HUES6 (cell line): ENCODE results near the gene ABCA13.

Source experiments
- H3K27ac ChIP-seq: 2 replicates; pipeline ENCODE4 v1.7.0; 2013; ENCODE audit warnings: low read depth, mild to moderate bottlenecking, low read length, inconsistent platforms
- H3K27me3 ChIP-seq: 2 replicates; pipeline ENCODE4 v1.6.1; 2013; ENCODE audit warnings: low read length; ENCODE audit not compliant: control insufficient read depth, insufficient read depth
- H3K36me3 ChIP-seq: 2 replicates; pipeline ENCODE4 v1.6.1; 2013; ENCODE audit warnings: low read length; ENCODE audit not compliant: control insufficient read depth, insufficient read depth
- H3K4me1 ChIP-seq: 2 replicates; pipeline ENCODE4 v1.6.1; 2013; ENCODE audit warnings: low read length; ENCODE audit not compliant: control insufficient read depth, insufficient read depth
- H3K4me3 ChIP-seq: 2 replicates; pipeline ENCODE4 v1.5.1; 2013; ENCODE audit warnings: low read depth, low read length
- H3K9ac ChIP-seq: one replicate; pipeline ENCODE4 v1.6.1; 2013; ENCODE audit warnings: mild to moderate bottlenecking, low read length
- H3K9me3 ChIP-seq: 2 replicates; pipeline ENCODE4 v1.6.1; 2013; ENCODE audit warnings: low read depth, low read length; ENCODE audit not compliant: control insufficient read depth, insufficient read depth

The ABCA13 gene

DNA sequence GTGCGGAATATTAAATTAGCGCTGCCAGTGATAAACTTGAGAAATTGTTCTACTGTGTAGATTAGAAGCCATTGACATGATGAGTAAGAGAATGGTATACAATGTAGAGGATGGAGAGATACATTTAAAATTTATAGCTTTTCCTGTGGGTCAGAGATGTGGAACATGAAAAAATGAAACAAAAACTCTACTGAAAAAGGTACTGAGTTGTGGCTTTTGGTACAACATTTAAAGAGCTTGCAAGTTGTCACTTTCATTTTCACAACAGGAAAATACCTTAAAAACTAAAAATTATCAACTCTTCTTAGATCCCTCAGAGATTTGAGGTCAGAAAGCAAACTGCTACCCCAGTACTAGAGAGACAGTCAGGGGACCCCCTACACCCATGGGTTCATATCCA is 404.3 kb downstream of the ABCA13 start:
- no peaks in the 10 kb centered on the region for H3K27me3 ChIP-seq
- no peak overlapping the region for H3K4me3 ChIP-seq
- H3K4me1 ChIP-seq: no peaks in the 10 kb centered on the region
- no peak overlapping the region for H3K27ac ChIP-seq
- peaks cover 11% of the 10 kb centered on the region; the same call in 1 of the 2 replicates for H3K9me3 ChIP-seq
- H3K36me3 ChIP-seq: no peaks in the 10 kb centered on the region
- no peak overlapping the region for H3K9ac ChIP-seq

DNA sequence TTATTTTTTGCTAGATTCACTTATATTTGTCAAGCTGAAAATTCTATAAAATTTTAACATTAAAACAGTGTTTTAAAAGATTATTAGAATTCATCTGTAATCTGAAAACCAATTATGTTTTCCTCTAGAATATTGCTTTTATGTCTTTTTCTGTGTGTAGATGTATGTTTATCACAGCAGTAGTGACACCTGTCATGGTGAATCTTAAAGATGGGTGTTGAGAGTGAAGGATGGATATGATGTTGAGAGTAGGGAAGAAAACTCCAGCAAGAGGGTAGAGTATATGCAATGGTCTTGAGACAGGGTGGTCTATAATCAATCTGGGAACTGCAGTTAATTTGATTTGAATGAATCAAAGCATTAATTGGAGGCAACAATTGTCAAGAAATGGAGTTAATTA is 416.2 kb downstream of the ABCA13 start:
- Histone ChIP-seq H3K27me3 (no peaks in the 10 kb centered on the region), H3K36me3 (no peaks in the 10 kb centered on the region), H3K9ac (no peak overlapping the region), H3K4me1 (no peaks in the 10 kb centered on the region), H3K4me3 (no peak overlapping the region), H3K27ac (no peak overlapping the region), H3K9me3 (no peaks in the 10 kb centered on the region)

DNA sequence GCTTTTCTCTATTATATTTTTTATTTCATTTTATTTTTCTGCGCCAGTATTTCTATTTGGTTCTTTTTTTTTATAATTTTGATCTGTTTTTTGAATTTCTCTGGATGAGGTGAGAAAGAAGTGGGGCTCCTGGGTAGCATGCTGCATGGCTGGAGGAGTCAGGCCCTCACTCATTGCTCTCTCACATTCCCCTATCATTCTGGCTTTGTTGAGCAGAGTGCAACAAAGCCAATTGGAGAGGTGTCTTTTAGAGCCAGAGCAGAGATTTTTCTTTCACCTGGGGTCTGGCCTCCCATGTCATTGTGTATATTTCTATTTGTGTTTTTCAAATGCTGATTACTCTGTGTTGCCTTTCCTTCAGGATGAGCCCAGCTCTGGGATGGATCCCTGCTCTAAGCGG is 423.1 kb downstream of the ABCA13 start:
- Histone ChIP-seq H3K27ac (no peak overlapping the region), H3K4me1 (no peaks in the 10 kb centered on the region), H3K27me3 (no peaks in the 10 kb centered on the region), H3K36me3 (no peaks in the 10 kb centered on the region), H3K4me3 (no peak overlapping the region), H3K9me3 (no peaks in the 10 kb centered on the region), H3K9ac (no peak overlapping the region)

DNA sequence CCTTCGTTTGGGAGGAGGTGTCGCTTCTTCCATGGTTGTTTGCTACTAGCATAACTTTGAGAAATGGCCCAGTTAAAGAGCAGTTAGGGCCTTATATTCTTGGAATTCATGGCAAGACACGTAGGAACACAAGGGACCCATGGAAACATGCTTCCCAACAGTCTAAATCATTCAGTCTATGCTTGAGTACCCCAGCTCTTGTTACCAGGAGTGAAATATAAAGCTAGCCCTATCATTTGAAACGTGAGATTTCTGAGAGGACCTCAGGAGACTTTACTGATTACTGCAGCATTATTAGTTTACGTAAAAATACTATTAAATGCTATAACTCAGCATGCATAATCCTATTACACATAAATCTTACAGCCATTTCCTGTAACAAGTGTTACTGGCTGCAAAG is 424.5 kb downstream of the ABCA13 start:
- H3K4me1 ChIP-seq: no peaks in the 10 kb centered on the region
- no peaks in the 10 kb centered on the region for H3K9me3 ChIP-seq
- H3K27ac ChIP-seq: no peak overlapping the region
- no peaks in the 10 kb centered on the region for H3K27me3 ChIP-seq
- no peaks in the 10 kb centered on the region for H3K36me3 ChIP-seq
- no peak overlapping the region for H3K4me3 ChIP-seq
- no peak overlapping the region for H3K9ac ChIP-seq

DNA sequence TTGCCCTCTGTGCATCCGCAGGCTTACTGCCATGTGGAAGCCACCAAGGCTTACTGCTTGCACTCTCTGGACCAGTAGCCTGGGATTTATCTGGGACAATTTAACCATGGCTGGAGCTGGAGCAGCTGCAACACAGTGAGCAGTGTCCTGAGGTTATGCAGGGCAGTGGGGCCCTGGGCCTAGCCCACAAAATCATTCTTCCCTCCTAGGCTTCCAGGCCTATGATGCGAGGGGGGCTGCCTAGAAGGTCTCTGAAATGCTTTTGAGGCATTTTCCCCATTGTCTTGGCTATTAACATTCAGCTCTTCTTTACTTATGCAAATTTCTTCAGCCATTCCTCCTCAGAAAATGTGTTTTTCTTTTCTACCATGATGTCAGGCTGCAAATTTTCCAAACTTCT is 439.4 kb downstream of the ABCA13 start:
- Histone ChIP-seq H3K27ac (no peak overlapping the region), H3K4me1 (no peaks in the 10 kb centered on the region), H3K36me3 (no peaks in the 10 kb centered on the region), H3K4me3 (no peak overlapping the region), H3K27me3 (no peaks in the 10 kb centered on the region), H3K9me3 (peaks cover 4% of the 10 kb centered on the region; the same call in 1 of the 2 replicates), H3K9ac (no peak overlapping the region)

DNA sequence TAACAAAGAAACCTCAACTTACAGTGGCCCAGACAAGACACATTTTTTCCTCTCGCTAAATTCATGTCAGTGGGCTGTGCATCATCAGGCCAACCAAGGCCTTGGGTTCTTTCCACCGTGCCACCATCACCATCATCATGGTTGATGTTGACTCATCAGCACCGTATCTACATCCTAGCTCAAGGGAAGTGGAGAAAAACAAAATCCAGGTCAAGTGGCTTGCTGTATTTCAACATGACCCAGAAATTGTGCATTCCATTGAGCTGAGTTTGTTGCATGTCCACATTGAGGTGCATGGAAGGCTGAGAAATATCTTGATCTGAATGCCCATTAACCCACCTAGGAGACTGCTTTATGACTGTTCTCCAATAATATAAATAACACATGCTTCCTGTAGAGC is 440.7 kb downstream of the ABCA13 start:
- peaks cover 4% of the 10 kb centered on the region; the same call in 1 of the 2 replicates for H3K9me3 ChIP-seq
- H3K27me3 ChIP-seq: no peaks in the 10 kb centered on the region
- H3K27ac ChIP-seq: no peak overlapping the region
- no peak overlapping the region for H3K4me3 ChIP-seq
- no peaks in the 10 kb centered on the region for H3K4me1 ChIP-seq
- H3K9ac ChIP-seq: no peak overlapping the region
- H3K36me3 ChIP-seq: no peaks in the 10 kb centered on the region

DNA sequence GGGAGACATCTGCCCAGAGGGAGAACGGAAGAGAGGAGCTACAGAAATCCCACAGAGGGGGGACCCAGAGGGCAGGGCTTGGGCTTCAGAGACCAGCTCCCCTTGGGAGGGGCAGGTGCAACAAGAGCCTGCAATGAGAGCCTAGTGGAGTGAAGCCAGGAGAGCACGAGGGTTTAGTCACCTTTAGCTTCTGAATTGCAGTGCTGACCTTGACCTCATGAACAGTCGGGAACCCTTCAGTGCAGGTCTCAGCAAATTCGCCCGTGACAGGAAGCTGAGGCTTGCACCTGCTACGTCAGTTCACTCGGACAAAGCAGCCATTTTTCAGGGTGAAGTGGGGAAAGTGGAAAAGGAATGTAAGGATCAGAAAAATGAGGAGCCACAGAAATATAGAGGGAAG is 446.2 kb downstream of the ABCA13 start:
- no peak overlapping the region for H3K4me3 ChIP-seq
- no peaks in the 10 kb centered on the region for H3K4me1 ChIP-seq
- H3K27me3 ChIP-seq: no peaks in the 10 kb centered on the region
- no peak overlapping the region for H3K27ac ChIP-seq
- H3K36me3 ChIP-seq: no peaks in the 10 kb centered on the region
- H3K9ac ChIP-seq: no peak overlapping the region
- no peaks in the 10 kb centered on the region for H3K9me3 ChIP-seq

DNA sequence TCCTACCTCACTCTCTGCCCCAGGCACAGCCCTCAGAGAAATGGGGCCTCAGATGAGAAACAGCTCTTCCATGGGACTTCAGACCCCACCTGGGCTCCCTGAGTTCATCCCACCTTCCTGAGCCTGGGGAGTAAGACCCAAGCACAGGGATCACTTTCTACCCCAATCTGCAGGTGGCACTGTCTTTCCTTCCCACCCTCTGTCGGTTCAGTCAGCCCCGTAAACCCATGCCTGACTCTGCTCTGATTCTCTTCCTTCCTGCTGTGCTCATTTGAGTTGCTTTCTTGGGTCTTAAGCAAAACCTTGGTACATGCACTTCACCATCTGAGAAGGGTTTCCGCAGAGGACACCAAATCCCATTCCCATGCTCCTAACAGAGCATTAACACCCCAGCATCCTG is 446.7 kb downstream of the ABCA13 start:
- H3K9ac ChIP-seq: no peak overlapping the region
- H3K4me3 ChIP-seq: no peak overlapping the region
- H3K9me3 ChIP-seq: no peaks in the 10 kb centered on the region
- no peaks in the 10 kb centered on the region for H3K4me1 ChIP-seq
- no peak overlapping the region for H3K27ac ChIP-seq
- H3K27me3 ChIP-seq: no peaks in the 10 kb centered on the region
- no peaks in the 10 kb centered on the region for H3K36me3 ChIP-seq

DNA sequence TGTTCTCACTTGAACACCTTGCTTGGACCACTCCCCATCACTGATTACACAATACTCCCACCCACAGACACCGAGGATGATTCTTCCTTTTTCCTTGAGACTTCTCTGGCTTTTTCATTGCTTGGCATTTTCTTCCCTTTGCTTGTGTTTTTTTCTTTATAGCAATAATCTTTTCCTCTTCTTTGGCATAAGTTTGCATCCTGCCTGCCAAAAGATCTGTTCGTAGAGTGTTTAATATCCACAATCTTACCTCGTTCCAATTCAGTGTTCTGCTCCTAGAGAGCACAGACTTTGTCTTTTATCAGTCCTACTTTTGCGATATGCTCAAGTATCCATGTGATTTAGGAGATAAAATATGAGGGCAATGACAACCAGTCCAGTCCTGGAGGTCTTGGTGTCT is 449.8 kb downstream of the ABCA13 start:
- Histone ChIP-seq H3K9ac (no peak overlapping the region), H3K4me1 (no peaks in the 10 kb centered on the region), H3K27me3 (no peaks in the 10 kb centered on the region), H3K9me3 (no peaks in the 10 kb centered on the region), H3K27ac (no peak overlapping the region), H3K36me3 (no peaks in the 10 kb centered on the region), H3K4me3 (no peak overlapping the region)

DNA sequence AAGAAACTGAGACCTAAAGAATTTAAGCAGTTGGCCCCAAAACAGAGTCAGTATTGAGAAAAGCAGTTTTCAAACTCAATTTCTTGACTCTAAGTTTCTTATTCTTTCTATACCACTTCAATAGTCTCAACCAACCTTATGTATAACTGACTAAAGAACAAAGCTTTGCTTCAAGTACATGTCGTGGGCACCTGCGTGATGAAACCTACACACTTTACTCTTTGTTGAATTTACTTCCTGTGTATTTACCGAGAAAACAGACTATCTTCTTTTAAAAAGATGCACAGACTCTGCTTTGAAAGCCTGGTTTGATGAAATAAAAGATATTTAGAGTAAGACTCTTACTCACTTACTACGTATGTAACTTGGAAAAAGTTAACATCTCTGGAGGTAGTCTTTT is 455.9 kb downstream of the ABCA13 start:
- Histone ChIP-seq H3K4me3 (no peak overlapping the region), H3K9me3 (no peaks in the 10 kb centered on the region), H3K27ac (no peak overlapping the region), H3K27me3 (no peaks in the 10 kb centered on the region), H3K9ac (no peak overlapping the region), H3K36me3 (no peaks in the 10 kb centered on the region), H3K4me1 (no peaks in the 10 kb centered on the region)

DNA sequence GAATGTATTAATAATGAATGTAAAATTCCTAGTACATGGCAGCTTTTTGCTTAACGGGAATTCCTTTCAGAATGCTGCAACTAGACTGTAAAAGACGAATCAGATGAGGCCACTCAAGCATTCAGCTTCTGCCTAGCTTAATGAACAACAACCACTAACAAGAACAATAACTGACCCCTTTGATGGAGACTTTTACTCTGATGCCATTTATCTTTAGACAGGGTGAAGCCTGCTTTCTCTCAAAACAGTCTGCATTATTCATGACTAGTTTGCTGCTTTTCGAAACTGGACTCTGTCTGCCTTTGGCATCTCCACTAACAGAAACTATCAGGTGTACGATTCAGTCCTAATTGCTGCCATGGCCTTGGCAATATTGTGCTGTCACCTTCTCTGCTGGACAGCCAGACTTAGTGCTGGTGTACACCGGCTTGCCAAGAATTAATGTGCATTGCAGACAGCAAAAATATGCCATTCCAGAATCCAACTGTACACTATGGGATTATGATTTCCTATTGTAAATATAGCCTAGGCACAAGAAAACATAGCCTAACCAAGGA is 457.6 kb downstream of the ABCA13 start:
- Histone ChIP-seq H3K4me3 (no peak overlapping the region), H3K36me3 (no peaks in the 10 kb centered on the region), H3K27ac (no peak overlapping the region), H3K27me3 (no peaks in the 10 kb centered on the region), H3K4me1 (no peaks in the 10 kb centered on the region), H3K9ac (no peak overlapping the region), H3K9me3 (no peaks in the 10 kb centered on the region)

DNA sequence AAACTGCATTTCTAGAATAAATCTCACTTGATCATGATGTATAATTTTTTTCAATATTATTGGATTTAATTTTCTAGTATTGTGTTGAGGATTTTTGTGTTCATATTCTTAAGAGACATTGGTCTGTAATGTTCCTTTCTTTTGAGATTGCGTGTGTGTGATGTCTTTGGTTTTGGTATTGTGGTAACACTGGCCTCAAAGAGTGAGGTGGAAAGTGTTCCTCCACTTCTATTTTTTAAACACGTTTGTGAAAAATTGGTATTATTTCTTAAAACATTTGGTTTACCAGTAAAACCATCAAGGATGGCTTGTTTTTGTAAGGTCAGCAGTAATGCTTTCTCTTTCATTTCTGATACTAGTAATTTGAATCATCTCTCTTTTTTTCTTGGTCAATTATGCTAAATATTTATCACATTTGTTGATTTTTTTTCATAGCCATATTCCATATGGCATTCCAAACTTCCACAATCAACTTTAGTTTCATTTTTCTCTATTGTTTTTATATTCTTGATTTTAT is 462.9 kb downstream of the ABCA13 start:
- Histone ChIP-seq H3K27ac (no peak overlapping the region), H3K27me3 (no peaks in the 10 kb centered on the region), H3K4me3 (no peak overlapping the region), H3K9ac (no peak overlapping the region), H3K36me3 (no peaks in the 10 kb centered on the region), H3K4me1 (no peaks in the 10 kb centered on the region), H3K9me3 (no peaks in the 10 kb centered on the region)
